WTC11 (cell line): ENCODE data around the gene FAM187B. TPM values are rescaled to one million over a fixed set of nuclear protein-coding genes. Genes with fewer than 3 reads are reported as not detected.

ENCODE experiments used
- ATAC-seq: fragments of 200-7000 bp; cut with Tn5 transposase; 2 replicates; pipeline ENCODE4 v1.10.0; 2021; ENCODE audit warnings: mild to moderate bottlenecking, moderate library complexity
- CTCF ChIA-PET: fragments of 300-600 bp; sonication (Branson Sonifier 250); formaldehyde crosslinking; loops from one replicate; lab custom pipeline; 2021; ENCODE audit warnings: antibody characterized with exemption; lab: Charles Lee
- POLR2A ChIA-PET: fragments of 350-600 bp; sonication (Branson Sonifier 250); formaldehyde crosslinking; loops from one replicate; lab custom pipeline; 2021; ENCODE audit warnings: antibody characterized with exemption; lab: Charles Lee
- DNase-seq: peaks from one replicate; pipeline ENCODE4 v3.0.0; 2021; ENCODE audit warnings: low spot score
- H3K27ac Mint-ChIP-seq: 2 replicates; pipeline ENCODE4 v1.8.0; 2021; ENCODE audit warnings: mixed read lengths
- H3K27me3 Mint-ChIP-seq: 2 replicates; pipeline ENCODE4 v1.8.0; 2021; ENCODE audit warnings: low read depth, mild to moderate bottlenecking, moderate library complexity, mixed read lengths
- H3K36me3 Mint-ChIP-seq: 2 replicates; pipeline ENCODE4 v1.8.0; 2021; ENCODE audit warnings: mixed read lengths
- H3K4me1 Mint-ChIP-seq: 2 replicates; pipeline ENCODE4 v1.8.0; 2022; ENCODE audit warnings: mixed read lengths
- H3K4me3 Mint-ChIP-seq: 2 replicates; pipeline ENCODE4 v1.8.0; 2021; ENCODE audit warnings: mild to moderate bottlenecking, moderate library complexity, mixed read lengths
- H3K9me3 Mint-ChIP-seq: 2 replicates; pipeline ENCODE4 v1.8.0; 2021; ENCODE audit warnings: mixed read lengths
- AFF4 ChIP-seq: sonication (generic); formaldehyde crosslinking; IDR thresholded peaks from 2 replicates; pipeline ENCODE4 v1.8.1; 2023; ENCODE audit warnings: mild to moderate bottlenecking, missing genetic modification reagents, borderline replicate concordance
- ATF6 ChIP-seq: sonication (generic); formaldehyde crosslinking; IDR thresholded peaks from 2 replicates; pipeline ENCODE4 v1.8.1; 2023; ENCODE audit warnings: mild to moderate bottlenecking, missing genetic modification reagents
- CREM ChIP-seq: sonication (generic); formaldehyde crosslinking; IDR thresholded peaks from 2 replicates; pipeline ENCODE4 v1.8.1; 2022; ENCODE audit warnings: mild to moderate bottlenecking, missing genetic modification reagents, moderate library complexity
- CTCF ChIP-seq: fragments of 200-600 bp; IDR thresholded peaks from 2 replicates; pipeline ENCODE4 v1.8.0; 2022; ENCODE audit warnings: antibody characterized with exemption
- E2F5 ChIP-seq: sonication (generic); formaldehyde crosslinking; IDR thresholded peaks from 2 replicates; pipeline ENCODE4 v1.8.1; 2022; ENCODE audit warnings: mild to moderate bottlenecking, moderate library complexity, missing genetic modification reagents
- EMX1 ChIP-seq: fragments of 250-450 bp; sonication (Bioruptor Pico); IDR thresholded peaks from 2 replicates; pipeline ENCODE4 v1.8.0; 2021; ENCODE audit warnings: mild to moderate bottlenecking
- FOXK1 ChIP-seq: sonication (generic); formaldehyde crosslinking; IDR thresholded peaks from 2 replicates; pipeline ENCODE4 v1.8.0; 2022; ENCODE audit warnings: mild to moderate bottlenecking, moderate library complexity, missing genetic modification reagents
- GRHL2 ChIP-seq: fragments of 250-450 bp; sonication (Bioruptor Pico); IDR thresholded peaks from 2 replicates; pipeline ENCODE4 v1.8.0; 2022; ENCODE audit warnings: mild to moderate bottlenecking, moderate library complexity; ENCODE audit not compliant: insufficient replicate concordance, severe bottlenecking
- GTF2I ChIP-seq: fragments of 250-450 bp; sonication (Bioruptor Pico); conservative IDR thresholded peaks from 2 replicates; pipeline ENCODE4 v1.4.0; 2021; ENCODE audit warnings: mild to moderate bottlenecking
- JAZF1 ChIP-seq: fragments of 250-450 bp; sonication (Bioruptor Pico); IDR thresholded peaks from 2 replicates; pipeline ENCODE4 v1.9.0; 2021; ENCODE audit warnings: moderate library complexity, mild to moderate bottlenecking, inconsistent platforms
- NFE2L1 ChIP-seq: sonication (generic); formaldehyde crosslinking; IDR thresholded peaks from 2 replicates; pipeline ENCODE4 v1.8.1; 2023; ENCODE audit warnings: missing genetic modification reagents
- NR1H2 ChIP-seq: sonication (generic); formaldehyde crosslinking; IDR thresholded peaks from 2 replicates; pipeline ENCODE4 v1.9.0; 2021; ENCODE audit warnings: mild to moderate bottlenecking, moderate library complexity, missing genetic modification reagents
- NR2C2 ChIP-seq: sonication (generic); formaldehyde crosslinking; IDR thresholded peaks from 2 replicates; pipeline ENCODE4 v1.8.0; 2022; ENCODE audit warnings: mild to moderate bottlenecking, missing genetic modification reagents
- USF2 ChIP-seq: sonication (generic); formaldehyde crosslinking; IDR thresholded peaks from 2 replicates; pipeline ENCODE4 v1.8.1; 2023; ENCODE audit warnings: mild to moderate bottlenecking, missing genetic modification reagents, moderate library complexity
- ZNF121 ChIP-seq: sonication (generic); formaldehyde crosslinking; IDR thresholded peaks from 2 replicates; pipeline ENCODE4 v1.8.0; 2023; ENCODE audit warnings: missing genetic modification reagents
- ZNF138 ChIP-seq: sonication (generic); formaldehyde crosslinking; conservative IDR thresholded peaks from 2 replicates; pipeline ENCODE4 v1.8.1; 2022; ENCODE audit warnings: mild to moderate bottlenecking, moderate library complexity, missing genetic modification reagents
- ZNF232 ChIP-seq: sonication (generic); formaldehyde crosslinking; IDR thresholded peaks from 2 replicates; pipeline ENCODE4 v1.8.0; 2022; ENCODE audit warnings: mild to moderate bottlenecking, missing genetic modification reagents
- ZNF416 ChIP-seq: fragments of 250-450 bp; sonication (Bioruptor Pico); IDR thresholded peaks from 2 replicates; pipeline ENCODE4 v1.9.0; 2021; ENCODE audit warnings: mild to moderate bottlenecking, inconsistent platforms
- ZNF423 ChIP-seq: fragments of 250-450 bp; sonication (Bioruptor Pico); IDR thresholded peaks from 2 replicates; pipeline ENCODE4 v2.1.2; 2022; ENCODE audit warnings: mild to moderate bottlenecking, moderate library complexity
- total RNA-seq: library from RNA; stranded (reverse); gene quantifications from 3 replicates; pipeline ENCODE4 v1.2.3, GENCODE V29; 2021
- TF ChIP-seq, protein P1 (sequence below): sonication (generic); formaldehyde crosslinking; IDR thresholded peaks from 2 replicates; pipeline ENCODE4 v1.8.0; 2023; ENCODE audit warnings: missing genetic modification reagents
- TF ChIP-seq, protein P2 (sequence below): sonication (generic); formaldehyde crosslinking; IDR thresholded peaks from 2 replicates; pipeline ENCODE4 v1.8.0; 2022; ENCODE audit warnings: mild to moderate bottlenecking, missing genetic modification reagents

Gene FAM187B
- total RNA-seq, 1 experiment from 2014 or later = 0.20 TPM

GRCh38 chr19:35269438-35270117, 41.0 kb upstream of the FAM187B start (continued):
- TF ChIP-seq ZNF121 (CRISPR knock-in tag) (no peak), AFF4 (CRISPR knock-in tag) (no peak), CTCF (peak; percentile 97), GTF2I (CRISPR knock-in tag) (no peak), E2F5 (CRISPR knock-in tag) (peak; percentile 40; the same call in 1 of the 2 replicates), ZNF138 (no peak), NFE2L1 (no peak), CREM (CRISPR knock-in tag) (no peak), ZNF416 (no peak), EMX1 (CRISPR knock-in tag) (no peak), JAZF1 (no peak), NR1H2 (no peak)
- TF ChIP-seq, protein P1, sequence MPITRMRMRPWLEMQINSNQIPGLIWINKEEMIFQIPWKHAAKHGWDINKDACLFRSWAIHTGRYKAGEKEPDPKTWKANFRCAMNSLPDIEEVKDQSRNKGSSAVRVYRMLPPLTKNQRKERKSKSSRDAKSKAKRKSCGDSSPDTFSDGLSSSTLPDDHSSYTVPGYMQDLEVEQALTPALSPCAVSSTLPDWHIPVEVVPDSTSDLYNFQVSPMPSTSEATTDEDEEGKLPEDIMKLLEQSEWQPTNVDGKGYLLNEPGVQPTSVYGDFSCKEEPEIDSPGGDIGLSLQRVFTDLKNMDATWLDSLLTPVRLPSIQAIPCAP = no peak

DNA sequence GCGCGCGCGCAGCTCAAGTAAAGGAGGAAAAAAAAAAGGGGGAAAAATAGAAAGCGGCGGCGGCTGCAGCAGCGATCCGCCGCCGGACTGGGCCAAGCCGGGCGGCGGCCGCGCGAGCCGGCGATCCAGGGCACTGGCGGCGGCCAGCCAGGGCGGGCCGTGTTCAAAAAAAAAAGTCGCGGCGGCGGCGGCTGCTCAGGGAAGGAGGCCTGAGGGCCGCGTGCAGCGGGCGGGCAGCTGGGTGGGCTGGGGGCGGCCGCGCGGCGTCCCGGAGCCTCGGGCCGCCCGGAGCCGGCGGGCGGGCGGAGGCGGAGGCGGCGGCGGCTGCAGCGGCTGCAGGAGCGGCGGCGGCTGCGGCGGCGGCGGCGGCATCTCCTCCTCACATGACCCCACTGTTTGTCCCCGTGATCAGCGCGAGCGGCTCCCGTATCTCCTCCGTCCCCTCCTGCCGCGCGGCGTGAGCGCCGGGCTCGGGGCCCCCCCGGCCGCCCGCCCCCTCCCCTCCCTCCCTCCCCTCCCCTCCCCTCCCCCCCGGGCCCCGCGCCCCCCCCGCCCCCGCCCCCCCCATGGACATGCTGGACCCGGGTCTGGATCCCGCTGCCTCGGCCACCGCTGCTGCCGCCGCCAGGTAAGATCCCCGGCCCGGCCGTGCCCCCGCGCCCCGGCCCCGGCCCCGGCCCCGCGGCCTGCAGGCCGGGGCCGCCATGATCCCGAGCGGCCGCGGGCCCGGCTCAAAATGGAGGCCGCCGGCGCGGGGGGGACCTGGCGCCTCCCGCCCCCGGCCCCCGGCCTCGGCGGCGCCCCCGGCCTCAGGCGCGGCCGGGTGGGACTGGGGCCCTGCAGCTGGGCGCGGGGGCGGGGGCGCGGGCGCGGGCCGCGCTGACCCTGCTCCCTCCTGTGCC, 40.2 kb upstream of the FAM187B start, which contains the start of gene USF2:
TSS of gene USF2 (plus strand) at position 427 of the 902 bp plus-strand sequence. CDS start at position 567, 140 bp downstream.
- ChIA-PET POLR2A (interaction anchor here (0.6 to 1.6 kb wide), 2 partner anchors 7 to 450 kb away, joined by 3 read pairs; no protein-coding TSS in a partner anchor), CTCF (interaction anchor here (0.6 to 1.5 kb wide), 18 partner anchors 11 to 379 kb away, joined by 3 to 12 read pairs (median 4); partner anchors contain the start of genes COX6B1 and FFAR3)
- ATAC-seq = peak; percentile 1; the same call in 1 of the 2 replicates
- H3K27me3 Mint-ChIP-seq = no peaks in the 10 kb centered on the region
- H3K4me3 Mint-ChIP-seq = peak within 1 kb of the TSS; percentile 84
- H3K36me3 Mint-ChIP-seq = peaks cover 44% of the 10 kb centered on the region
- no peaks in the 10 kb centered on the region for H3K9me3 Mint-ChIP-seq
- peaks cover 7% of the 10 kb centered on the region for H3K4me1 Mint-ChIP-seq
- H3K27ac Mint-ChIP-seq = peak within 1 kb of the TSS; percentile 97
- DNase-seq = peak; percentile 56
- TF ChIP-seq ATF6 (CRISPR knock-in tag) = no peak
- no peak for TF ChIP-seq NR2C2 (CRISPR knock-in tag)
- no peak for TF ChIP-seq ZNF423
- no peak for TF ChIP-seq E2F5 (CRISPR knock-in tag)
- TF ChIP-seq USF2 (CRISPR knock-in tag) = peak; percentile 87
- no peak for TF ChIP-seq ZNF232 (CRISPR knock-in tag)
- TF ChIP-seq GRHL2 (CRISPR knock-in tag) = no peak
- no peak for TF ChIP-seq NR1H2
- TF ChIP-seq FOXK1 (CRISPR knock-in tag) = peak; percentile 93; the same call in 1 of the 2 replicates
- TF ChIP-seq, protein P2, sequence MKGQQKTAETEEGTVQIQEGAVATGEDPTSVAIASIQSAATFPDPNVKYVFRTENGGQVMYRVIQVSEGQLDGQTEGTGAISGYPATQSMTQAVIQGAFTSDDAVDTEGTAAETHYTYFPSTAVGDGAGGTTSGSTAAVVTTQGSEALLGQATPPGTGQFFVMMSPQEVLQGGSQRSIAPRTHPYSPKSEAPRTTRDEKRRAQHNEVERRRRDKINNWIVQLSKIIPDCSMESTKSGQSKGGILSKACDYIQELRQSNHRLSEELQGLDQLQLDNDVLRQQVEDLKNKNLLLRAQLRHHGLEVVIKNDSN (CRISPR knock-in tag) = peak; percentile 80
